ENCODE data around the gene HDAC11.

DNA sequence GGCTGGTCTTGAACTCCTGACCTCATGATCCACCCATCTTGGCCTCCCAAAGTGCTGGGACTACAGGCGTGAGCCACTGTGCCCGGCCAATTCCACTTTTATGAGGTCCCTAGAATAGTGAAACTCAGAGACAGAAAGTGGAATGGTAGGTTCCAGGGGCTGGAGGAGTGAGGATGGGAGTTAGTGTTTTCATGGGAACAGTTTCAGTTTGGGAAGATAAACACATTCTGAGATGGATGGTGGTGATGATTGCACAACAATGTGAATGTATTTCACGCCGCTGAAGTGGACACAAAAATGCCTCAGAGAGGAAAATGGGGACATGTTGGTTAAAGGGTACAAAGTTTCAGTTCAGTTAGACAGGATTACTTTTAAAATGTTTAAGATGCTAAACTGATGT lies 22.5 kb upstream of the HDAC11 start:
- TF ChIP-seq POLR2A (IDR thresholded peaks at IDR 0.05), result no peak
- no peak for TF ChIP-seq POLR2AphosphoS5 (IDR thresholded peaks at IDR 0.05)
- TF ChIP-seq, protein P1, sequence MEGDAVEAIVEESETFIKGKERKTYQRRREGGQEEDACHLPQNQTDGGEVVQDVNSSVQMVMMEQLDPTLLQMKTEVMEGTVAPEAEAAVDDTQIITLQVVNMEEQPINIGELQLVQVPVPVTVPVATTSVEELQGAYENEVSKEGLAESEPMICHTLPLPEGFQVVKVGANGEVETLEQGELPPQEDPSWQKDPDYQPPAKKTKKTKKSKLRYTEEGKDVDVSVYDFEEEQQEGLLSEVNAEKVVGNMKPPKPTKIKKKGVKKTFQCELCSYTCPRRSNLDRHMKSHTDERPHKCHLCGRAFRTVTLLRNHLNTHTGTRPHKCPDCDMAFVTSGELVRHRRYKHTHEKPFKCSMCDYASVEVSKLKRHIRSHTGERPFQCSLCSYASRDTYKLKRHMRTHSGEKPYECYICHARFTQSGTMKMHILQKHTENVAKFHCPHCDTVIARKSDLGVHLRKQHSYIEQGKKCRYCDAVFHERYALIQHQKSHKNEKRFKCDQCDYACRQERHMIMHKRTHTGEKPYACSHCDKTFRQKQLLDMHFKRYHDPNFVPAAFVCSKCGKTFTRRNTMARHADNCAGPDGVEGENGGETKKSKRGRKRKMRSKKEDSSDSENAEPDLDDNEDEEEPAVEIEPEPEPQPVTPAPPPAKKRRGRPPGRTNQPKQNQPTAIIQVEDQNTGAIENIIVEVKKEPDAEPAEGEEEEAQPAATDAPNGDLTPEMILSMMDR (IDR thresholded peaks at IDR 0.05 in 8 of 11, conservative IDR thresholded peaks at IDR 0.05 in 3 of 11), result no peak
